ENCODE results near the gene AIP. TPM values are rescaled to one million over a fixed set of nuclear protein-coding genes. Genes with fewer than 3 reads are reported as not detected.

Gene AIP
- total RNA-seq, 1 experiment from 2014 or later = 35.6 TPM

- DNase-seq = no peak
- H3K9me3 Mint-ChIP-seq = no peaks in the 10 kb centered on the region
These were observed 37.3 kb upstream of the AIP start for GRCh38 chr11:67445515-67445914.

More at GRCh38 chr11:67445515-67445914, 37.3 kb upstream of the AIP start:
- no peak overlapping the region for H3K14ac ChIP-seq (ENCODE audit: insufficient read depth, low read length)
- H2BK20ac ChIP-seq (ENCODE audit: low read depth, low read length, poor library complexity, severe bottlenecking) = no peak overlapping the region
- no peak overlapping the region for H2AFZ ChIP-seq (ENCODE audit: low read length)
- no peak overlapping the region for H3K18ac ChIP-seq (ENCODE audit: insufficient read length, low read depth, low read length)
- Mint-ChIP-seq H3K27me3 (ENCODE audit: low read depth) (peaks cover 12% of the 10 kb centered on the region), H3K27ac (peak overlapping the region in 1 of 3 experiments; percentile 39; a peak in 1 of 7 replicates), H3K4me1 (peaks cover 2 to 10% of the 10 kb centered on the region in 2 experiments; a peak in 2 of 4 replicates), H3K36me3 (ENCODE audit: insufficient read depth in 1 of 3, low read depth in 3 of 3) (peaks cover 5 to 14% (median 13%) of the 10 kb centered on the region in 3 experiments; a peak in 5 of 7 replicates), H3K4me3 (peak overlapping the region; percentile 13 to 34; a peak in 4 of 5 replicates)
- no peaks in the 10 kb centered on the region for H3K9me3 ChIP-seq (ENCODE audit: control insufficient read depth, low read depth, low read length)
- no peak overlapping the region for H3K56ac ChIP-seq (ENCODE audit: insufficient read length, low read depth, low read length)
- peaks cover 4% of the 10 kb centered on the region for H3K23me2 ChIP-seq (ENCODE audit: insufficient read length, low read depth, low read length, poor library complexity, severe bottlenecking)
- no peak overlapping the region for H2AK5ac ChIP-seq (ENCODE audit: insufficient read length, low read length)
- no peak overlapping the region for H2BK5ac ChIP-seq (ENCODE audit: insufficient read length, low read length)
- no peak overlapping the region for H3K4ac ChIP-seq (ENCODE audit: low read depth, low read length)
- no peak overlapping the region for H2BK120ac ChIP-seq (ENCODE audit: low read depth, low read length, poor library complexity, severe bottlenecking)
- H3K79me1 ChIP-seq (ENCODE audit: insufficient read depth, low read depth, low read length, poor library complexity, severe bottlenecking) = no peaks in the 10 kb centered on the region
- no peak overlapping the region for H4K5ac ChIP-seq (ENCODE audit: insufficient read length, low read depth, low read length)
- no peak overlapping the region for H3K9ac ChIP-seq (ENCODE audit: extremely low read depth, insufficient read length, low read length)
- H3K4me2 ChIP-seq (ENCODE audit: insufficient read depth, insufficient read length, low read length) = no peak overlapping the region
- no peak overlapping the region for H3T11ph ChIP-seq (ENCODE audit: low read length)
- WGBS (ENCODE audit: extremely low coverage, insufficient read length, low lambda C conversion rate) = no CpG with 5 or more reads among the region's 5 CpGs
- H3K23ac ChIP-seq (ENCODE audit: insufficient read length, low read depth, low read length) = no peak overlapping the region
- H2BK12ac ChIP-seq (ENCODE audit: insufficient read length, low read depth, low read length) = no peak overlapping the region
- no peaks in the 10 kb centered on the region for H4K20me1 ChIP-seq (ENCODE audit: control insufficient read depth, insufficient read depth, insufficient read length)
- H3K4me1 ChIP-seq (ENCODE audit: insufficient read depth, low read length) = no peaks in the 10 kb centered on the region
- H3K27ac ChIP-seq (ENCODE audit: insufficient read length, low read depth, low read length) = no peak overlapping the region
- no peaks in the 10 kb centered on the region for H3K27me3 ChIP-seq (ENCODE audit: insufficient read depth, low read length)
- H3K79me2 ChIP-seq (ENCODE audit: insufficient read depth, low read length) = no peaks in the 10 kb centered on the region
- no peak overlapping the region for H2BK15ac ChIP-seq (ENCODE audit: low read depth, low read length)
- H4K8ac ChIP-seq (replicated peaks; ENCODE audit: insufficient read length, low read depth, low read length) = no peak overlapping the region
- no peak overlapping the region for H4K91ac ChIP-seq (ENCODE audit: insufficient read length, low read depth, low read length)
- TF ChIP-seq, protein P1, sequence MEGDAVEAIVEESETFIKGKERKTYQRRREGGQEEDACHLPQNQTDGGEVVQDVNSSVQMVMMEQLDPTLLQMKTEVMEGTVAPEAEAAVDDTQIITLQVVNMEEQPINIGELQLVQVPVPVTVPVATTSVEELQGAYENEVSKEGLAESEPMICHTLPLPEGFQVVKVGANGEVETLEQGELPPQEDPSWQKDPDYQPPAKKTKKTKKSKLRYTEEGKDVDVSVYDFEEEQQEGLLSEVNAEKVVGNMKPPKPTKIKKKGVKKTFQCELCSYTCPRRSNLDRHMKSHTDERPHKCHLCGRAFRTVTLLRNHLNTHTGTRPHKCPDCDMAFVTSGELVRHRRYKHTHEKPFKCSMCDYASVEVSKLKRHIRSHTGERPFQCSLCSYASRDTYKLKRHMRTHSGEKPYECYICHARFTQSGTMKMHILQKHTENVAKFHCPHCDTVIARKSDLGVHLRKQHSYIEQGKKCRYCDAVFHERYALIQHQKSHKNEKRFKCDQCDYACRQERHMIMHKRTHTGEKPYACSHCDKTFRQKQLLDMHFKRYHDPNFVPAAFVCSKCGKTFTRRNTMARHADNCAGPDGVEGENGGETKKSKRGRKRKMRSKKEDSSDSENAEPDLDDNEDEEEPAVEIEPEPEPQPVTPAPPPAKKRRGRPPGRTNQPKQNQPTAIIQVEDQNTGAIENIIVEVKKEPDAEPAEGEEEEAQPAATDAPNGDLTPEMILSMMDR (conservative IDR thresholded peaks at IDR 0.05) = no peak

Measured in H9 (cell line).